ENCODE results near the gene C6orf62.
"Not testable (repeated sequence)": the region's sequence is repeated elsewhere in the genome, so short reads cannot be mapped to it uniquely, and the experiment has no call there.

Gene C6orf62

DNA sequence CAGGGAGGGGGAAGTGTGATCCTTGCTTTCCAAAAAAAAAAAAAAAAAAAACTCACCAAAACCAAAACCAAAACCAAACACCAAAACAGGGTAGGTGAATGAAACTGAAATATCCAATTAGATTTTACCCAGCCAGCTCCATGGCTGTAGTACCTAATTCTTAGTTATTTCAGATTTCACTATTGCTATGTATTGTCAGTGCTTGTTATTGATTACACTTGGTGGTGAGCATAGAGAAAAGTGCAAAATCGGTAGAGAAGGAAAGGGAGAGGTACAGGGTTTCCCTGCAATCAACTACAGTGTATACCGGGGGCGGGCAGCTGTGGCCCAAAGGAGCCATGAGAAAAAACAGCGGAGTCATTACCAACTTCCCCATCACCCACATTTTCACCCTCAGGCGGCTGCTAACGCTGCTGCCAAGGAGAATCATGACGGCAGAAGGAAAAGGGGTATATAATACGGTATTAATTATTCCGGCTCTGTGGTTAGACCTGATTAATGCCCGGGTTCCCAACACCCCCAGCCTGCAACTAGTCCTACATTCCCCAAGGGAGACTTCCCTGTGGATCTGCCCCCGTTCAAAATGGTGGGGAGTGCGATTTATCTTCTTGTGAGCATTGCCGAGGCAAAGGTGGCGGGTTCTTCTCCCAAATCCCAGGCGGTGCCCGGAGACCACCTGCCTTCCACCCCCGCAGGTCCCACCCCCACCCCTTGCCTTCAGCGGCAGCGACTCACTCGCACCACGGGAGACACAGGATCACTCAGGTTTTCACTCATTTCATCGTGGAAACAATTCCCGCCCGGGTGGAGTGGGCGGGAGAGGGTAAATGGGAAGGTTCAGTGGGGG lies at the start of gene C6orf62:
TSS of gene C6orf62 (minus strand) at position 30 of the 847 bp plus-strand sequence. CDS start 486 bp downstream, outside the sequence.
- no peaks in the 10 kb centered on the region for H3K9me3 Mint-ChIP-seq (ENCODE audit: low read depth)
- H3K4me1 Mint-ChIP-seq (ENCODE audit: low read depth) = peaks cover 55% of the 10 kb centered on the region
- H3K27me3 Mint-ChIP-seq = no peaks in the 10 kb centered on the region
- peak within 1 kb of the TSS; percentile 100 for H3K27ac Mint-ChIP-seq
- H3K4me3 Mint-ChIP-seq = peak within 1 kb of the TSS; percentile 97
- peaks cover 19% of the 10 kb centered on the region for H3K36me3 Mint-ChIP-seq

DNA sequence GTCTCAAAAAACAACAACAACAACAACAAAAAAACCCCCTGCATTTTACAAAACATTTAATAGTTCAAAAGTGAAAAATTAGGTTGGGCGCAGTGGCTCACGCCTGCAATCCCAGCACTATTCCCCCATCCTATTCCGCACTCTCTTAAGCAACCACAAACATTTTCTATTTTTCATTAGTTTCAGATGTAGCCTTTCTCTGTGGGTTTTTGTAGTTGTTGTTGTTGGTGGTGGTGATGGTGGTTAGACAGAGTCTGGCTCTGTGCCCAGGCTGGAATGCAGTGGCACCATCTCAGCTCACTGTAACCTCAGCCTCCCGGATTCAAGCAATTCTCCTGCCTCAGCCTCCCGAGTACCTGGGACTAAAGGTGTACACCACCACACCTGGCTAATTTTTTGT lies 49.4 kb upstream of the C6orf62 start:
- Mint-ChIP-seq H3K27ac (no peak overlapping the region), H3K27me3 (no peaks in the 10 kb centered on the region), H3K4me3 (no peak overlapping the region), H3K36me3 (no peaks in the 10 kb centered on the region), H3K9me3 (ENCODE audit: low read depth) (no peaks in the 10 kb centered on the region), H3K4me1 (ENCODE audit: low read depth) (peaks cover 3% of the 10 kb centered on the region)

DNA sequence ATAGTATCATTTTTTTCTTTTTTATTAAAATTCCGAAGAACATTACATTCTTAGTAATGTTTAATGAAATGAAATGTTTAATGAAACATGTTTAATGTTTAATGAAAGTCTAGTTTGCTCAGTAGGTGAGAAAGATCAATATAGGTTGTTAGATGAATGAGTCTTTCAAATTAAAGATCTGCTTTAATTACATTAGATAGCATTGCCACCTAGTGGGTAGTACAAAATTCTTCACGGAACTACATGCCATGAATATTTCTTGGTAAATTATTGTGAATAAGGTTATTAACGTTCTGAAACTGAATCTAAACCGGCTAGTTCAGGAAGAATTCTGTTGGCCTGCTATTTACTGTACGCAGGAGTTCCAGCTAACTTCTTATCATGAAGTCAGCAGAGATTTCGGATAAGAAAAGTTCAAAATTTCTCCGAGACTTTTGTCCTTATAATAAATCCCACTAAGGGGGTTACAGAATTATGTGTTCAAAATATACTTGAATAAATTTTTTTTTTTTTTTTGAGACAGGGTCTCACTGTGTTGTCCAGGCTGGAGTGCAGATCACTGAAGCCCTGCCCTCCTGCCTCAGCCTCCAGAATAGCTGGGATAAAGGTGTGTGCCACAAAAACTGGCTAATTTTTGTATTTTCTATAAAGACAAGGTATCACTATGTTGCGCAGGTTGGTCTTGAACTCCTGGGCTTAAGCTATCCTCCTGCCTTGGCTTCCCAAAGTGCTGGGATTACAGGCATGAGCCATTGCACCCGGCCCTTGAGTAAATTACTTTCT lies 47.9 kb upstream of the C6orf62 start:
- no peak overlapping the region for H3K27ac Mint-ChIP-seq
- H3K27me3 Mint-ChIP-seq = no peaks in the 10 kb centered on the region
- no peak overlapping the region for H3K4me3 Mint-ChIP-seq
- no peaks in the 10 kb centered on the region for H3K36me3 Mint-ChIP-seq
- H3K9me3 Mint-ChIP-seq (ENCODE audit: low read depth) = no peaks in the 10 kb centered on the region
- H3K4me1 Mint-ChIP-seq (ENCODE audit: low read depth) = peaks cover 3% of the 10 kb centered on the region

DNA sequence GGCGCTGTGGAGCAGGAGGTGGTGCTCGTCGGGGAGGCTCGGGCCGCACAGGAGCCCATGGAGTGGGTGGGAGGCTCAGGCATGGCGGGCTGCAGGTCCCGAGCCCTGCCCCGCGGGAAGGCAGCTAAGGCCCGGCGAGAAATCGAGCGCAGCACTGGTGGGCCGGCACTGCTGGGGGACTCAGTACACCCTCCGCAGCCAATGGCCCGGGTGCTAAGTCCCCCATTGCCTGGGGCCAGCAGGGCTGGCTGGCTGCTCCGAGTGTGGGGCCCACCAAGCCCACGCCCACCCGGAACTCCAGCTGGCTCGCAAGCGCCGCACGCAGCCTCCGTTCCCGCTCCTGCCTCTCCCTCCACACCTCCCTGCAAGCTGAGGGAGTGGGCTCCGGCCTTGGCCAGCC lies 47.0 kb upstream of the C6orf62 start:
- not testable (repeated sequence) for H3K4me1 Mint-ChIP-seq (ENCODE audit: low read depth); H3K4me3 Mint-ChIP-seq; H3K27ac Mint-ChIP-seq; H3K9me3 Mint-ChIP-seq (ENCODE audit: low read depth); H3K27me3 Mint-ChIP-seq; H3K36me3 Mint-ChIP-seq

DNA sequence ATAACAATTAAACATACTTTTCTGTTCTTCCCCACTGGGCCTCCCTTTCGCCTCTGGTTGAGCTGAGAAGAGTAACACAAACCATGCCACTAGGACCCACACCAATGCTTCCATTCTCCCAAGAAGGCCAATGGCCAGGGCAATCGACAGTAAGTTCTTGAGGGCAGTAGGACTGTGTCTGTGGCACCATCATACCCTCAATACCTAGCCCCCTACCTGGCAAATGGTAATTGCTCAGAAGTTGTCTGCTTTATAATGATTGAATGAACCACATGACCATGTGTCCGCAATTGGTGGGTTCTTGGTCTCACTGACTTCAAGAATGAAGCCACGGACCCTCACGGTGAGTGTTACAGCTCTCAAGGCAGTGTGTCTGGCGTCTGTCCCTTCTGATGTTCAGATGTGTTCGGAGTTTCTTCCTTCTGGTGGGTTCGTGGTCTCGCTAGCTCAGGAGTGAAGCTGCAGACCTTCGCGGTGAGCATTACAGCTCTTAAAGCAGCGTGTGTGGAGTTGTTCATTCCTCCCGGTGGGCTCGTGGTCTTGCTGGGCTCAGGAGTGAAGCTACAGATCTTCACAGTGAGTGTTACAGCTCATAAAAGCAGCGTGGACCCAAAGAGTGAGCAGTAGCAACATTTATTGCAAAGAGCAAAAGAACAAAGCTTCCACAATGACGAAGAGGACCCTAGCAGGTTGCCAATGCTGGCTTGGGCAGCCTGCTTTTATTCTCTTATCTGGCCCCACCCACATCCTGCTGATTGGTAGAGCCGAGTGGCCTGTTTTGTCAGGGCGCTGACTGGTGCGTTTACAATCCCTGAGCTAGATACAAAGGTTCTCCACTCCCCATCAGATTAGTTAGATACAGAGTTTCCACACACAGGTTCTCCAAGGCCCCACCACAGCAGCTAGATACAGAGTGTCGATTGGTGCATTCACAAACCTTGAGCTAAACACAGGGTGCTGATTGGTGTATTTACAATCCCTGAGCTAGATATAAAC lies 46.2 kb upstream of the C6orf62 start:
- H3K36me3 Mint-ChIP-seq; H3K4me1 Mint-ChIP-seq (ENCODE audit: low read depth); H3K27ac Mint-ChIP-seq; H3K4me3 Mint-ChIP-seq; H3K27me3 Mint-ChIP-seq; H3K9me3 Mint-ChIP-seq (ENCODE audit: low read depth): not testable (repeated sequence)

DNA sequence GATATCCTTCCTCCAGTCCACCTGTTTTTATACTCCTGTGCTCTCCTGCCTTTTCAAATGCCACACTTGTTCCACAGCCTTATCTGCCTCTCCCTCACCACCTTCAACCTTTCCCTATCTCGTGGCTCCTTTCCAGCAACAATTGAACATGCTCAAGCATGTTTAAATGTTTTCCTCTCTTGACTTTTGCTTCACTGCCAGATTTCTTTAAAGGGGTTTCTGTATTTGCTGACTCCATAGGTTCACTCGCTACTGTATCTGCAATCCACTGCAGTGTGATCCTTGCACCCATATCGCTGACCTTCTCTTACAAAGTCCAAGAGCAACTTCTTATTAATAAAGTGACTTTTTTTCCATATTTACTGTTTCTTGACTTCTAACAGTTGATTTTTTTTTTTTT lies 44.6 kb upstream of the C6orf62 start:
- Mint-ChIP-seq H3K27ac (no peak overlapping the region), H3K27me3 (no peaks in the 10 kb centered on the region), H3K4me3 (no peak overlapping the region), H3K9me3 (ENCODE audit: low read depth) (no peaks in the 10 kb centered on the region), H3K4me1 (ENCODE audit: low read depth) (peaks cover 3% of the 10 kb centered on the region), H3K36me3 (no peaks in the 10 kb centered on the region)

DNA sequence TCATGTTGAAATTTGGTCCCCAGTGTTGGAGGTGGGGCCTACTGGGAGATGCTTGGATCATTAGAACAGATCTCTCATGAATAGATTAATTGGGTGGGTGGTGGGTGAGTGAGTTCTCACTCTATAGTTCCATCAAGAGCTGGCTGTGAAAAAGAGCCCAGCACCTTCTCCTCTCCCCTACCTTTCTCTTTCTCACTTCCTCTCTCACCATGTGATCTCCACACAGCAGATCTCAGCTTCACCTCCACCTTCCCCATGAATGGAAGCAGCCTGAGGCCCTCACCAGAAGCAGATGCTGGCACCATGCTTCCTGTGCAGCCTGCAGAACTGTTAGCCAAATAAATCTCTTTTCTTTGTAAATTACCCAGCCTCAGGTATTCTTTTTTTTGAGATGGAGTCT lies 42.9 kb upstream of the C6orf62 start:
- H3K4me1 Mint-ChIP-seq (ENCODE audit: low read depth) = peaks cover 3% of the 10 kb centered on the region
- H3K36me3 Mint-ChIP-seq = no peaks in the 10 kb centered on the region
- H3K9me3 Mint-ChIP-seq (ENCODE audit: low read depth) = no peaks in the 10 kb centered on the region
- no peaks in the 10 kb centered on the region for H3K27me3 Mint-ChIP-seq
- no peak overlapping the region for H3K4me3 Mint-ChIP-seq
- H3K27ac Mint-ChIP-seq = no peak overlapping the region

DNA sequence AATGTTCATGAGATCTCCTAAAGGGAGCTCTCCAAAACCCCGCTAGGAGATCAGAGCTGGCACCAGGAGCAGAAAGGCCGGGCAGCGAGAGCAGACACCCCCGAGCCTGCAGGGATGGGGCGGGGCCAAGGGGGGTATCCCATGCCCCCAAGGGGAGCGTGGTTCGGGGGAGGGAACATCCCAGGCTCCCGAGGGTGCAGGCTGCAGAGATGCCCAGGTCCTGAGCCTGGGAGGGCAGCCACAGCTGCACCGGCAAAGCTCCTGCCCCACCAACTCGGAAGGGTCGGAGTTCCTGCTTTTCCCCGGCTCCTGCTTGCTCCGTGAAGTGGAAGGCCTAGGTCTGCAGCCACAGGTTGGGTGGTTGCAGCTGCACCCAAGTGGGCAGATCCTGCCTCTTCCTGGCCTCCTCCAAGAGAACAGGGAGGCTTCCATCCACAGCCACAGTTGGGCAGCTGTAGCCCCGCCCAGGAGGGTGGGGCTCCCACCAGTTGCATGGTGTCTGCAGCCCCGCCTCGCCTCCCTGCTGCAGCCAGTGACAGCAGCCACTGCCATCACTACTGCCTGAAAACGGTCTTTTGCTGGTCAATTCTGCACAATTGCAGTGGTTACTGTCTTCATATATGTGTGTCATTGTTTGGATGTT lies 42.4 kb upstream of the C6orf62 start:
- Mint-ChIP-seq H3K4me3 (no peak overlapping the region), H3K27ac (no peak overlapping the region), H3K27me3 (no peaks in the 10 kb centered on the region), H3K9me3 (ENCODE audit: low read depth) (no peaks in the 10 kb centered on the region), H3K36me3 (no peaks in the 10 kb centered on the region), H3K4me1 (ENCODE audit: low read depth) (peaks cover 3% of the 10 kb centered on the region)

DNA sequence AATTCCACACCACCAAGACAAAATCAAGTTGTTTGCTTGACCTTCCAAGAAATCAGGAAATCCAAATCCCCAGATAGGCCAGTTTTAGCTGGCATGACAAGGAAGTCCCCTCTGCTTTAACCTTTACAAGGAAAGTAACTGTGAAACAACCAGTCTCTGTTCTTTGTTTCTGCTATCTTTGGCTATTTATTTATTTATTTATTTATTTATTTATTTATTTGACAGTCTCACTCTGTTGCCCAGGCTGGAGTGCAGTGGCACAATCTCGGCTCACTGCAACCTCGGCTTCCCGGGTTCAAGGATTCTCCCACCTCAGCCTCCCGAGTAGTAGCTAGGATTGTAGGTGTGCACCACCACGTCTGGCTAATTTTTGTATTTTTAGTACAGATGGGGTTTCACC lies 41.3 kb upstream of the C6orf62 start:
- Mint-ChIP-seq H3K4me3 (no peak overlapping the region), H3K27me3 (no peaks in the 10 kb centered on the region), H3K27ac (no peak overlapping the region), H3K4me1 (ENCODE audit: low read depth) (peaks cover 2% of the 10 kb centered on the region), H3K36me3 (no peaks in the 10 kb centered on the region), H3K9me3 (ENCODE audit: low read depth) (no peaks in the 10 kb centered on the region)

DNA sequence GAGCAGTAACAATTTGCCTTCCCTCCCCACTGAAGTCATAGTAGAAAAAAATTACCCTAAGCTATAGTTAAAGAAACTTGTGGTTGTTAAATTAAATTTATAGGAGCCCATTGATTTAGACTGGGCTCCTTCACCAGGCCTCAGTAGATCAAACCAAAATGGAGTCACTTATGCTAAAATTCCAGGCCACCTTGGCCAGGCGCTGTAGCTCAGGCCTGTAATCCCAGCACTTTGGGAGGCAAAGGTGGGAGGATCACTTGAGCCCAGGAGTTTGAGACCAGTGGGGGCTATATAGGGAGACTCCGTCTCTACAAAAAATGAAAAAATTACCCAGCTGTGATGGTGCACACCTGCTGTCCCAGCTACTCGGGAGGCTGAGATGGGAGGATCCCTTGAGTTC lies 40.8 kb upstream of the C6orf62 start:
- Mint-ChIP-seq H3K27ac (no peak overlapping the region), H3K4me1 (ENCODE audit: low read depth) (no peaks in the 10 kb centered on the region), H3K36me3 (no peaks in the 10 kb centered on the region), H3K9me3 (ENCODE audit: low read depth) (no peaks in the 10 kb centered on the region), H3K27me3 (no peaks in the 10 kb centered on the region), H3K4me3 (no peak overlapping the region)

DNA sequence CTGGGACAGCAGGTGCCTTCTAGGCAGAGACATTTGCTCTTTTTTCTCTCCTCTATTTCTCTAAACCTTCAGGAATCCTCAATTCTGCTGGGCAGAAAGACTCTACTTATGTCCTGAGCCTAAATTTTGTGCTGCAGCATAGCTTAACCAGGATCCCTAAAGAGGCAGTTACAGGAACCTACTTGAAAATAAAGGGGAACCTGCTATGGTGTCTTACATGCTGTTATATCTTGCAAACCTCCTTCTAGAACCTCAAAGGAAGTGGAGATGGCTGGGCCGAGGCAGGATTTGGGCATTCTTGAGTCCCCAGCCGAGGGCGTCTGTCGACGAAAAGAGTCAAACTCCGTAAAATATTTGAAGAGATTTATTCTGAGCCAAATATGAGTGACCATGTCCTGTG lies 38.7 kb upstream of the C6orf62 start:
- Mint-ChIP-seq H3K27ac (no peak overlapping the region), H3K27me3 (no peaks in the 10 kb centered on the region), H3K4me1 (ENCODE audit: low read depth) (no peaks in the 10 kb centered on the region), H3K9me3 (ENCODE audit: low read depth) (peaks cover 8% of the 10 kb centered on the region), H3K4me3 (no peak overlapping the region), H3K36me3 (peaks cover 3% of the 10 kb centered on the region)

DNA sequence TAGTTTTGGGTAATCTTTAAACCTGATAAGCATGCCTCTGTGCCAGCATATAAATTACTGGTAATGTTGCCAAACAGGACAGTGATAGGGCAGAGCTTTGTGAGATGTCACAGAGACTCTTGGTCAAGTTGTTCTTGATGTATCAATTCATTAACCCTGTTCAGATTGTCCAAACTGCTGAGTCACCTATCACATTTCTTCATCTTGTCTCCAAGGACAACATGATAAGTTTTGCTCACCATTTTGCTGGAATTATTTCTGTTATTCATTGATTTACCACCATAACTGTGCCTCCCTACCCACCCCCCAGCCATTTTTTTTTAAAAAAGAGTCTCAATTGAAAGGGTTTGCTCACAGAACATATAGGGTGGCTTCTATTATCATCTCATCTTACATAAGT lies 36.3 kb upstream of the C6orf62 start:
- Mint-ChIP-seq H3K4me3 (no peak overlapping the region), H3K4me1 (ENCODE audit: low read depth) (no peaks in the 10 kb centered on the region), H3K36me3 (peaks cover 3% of the 10 kb centered on the region), H3K9me3 (ENCODE audit: low read depth) (peaks cover 8% of the 10 kb centered on the region), H3K27ac (no peak overlapping the region), H3K27me3 (no peaks in the 10 kb centered on the region)

DNA sequence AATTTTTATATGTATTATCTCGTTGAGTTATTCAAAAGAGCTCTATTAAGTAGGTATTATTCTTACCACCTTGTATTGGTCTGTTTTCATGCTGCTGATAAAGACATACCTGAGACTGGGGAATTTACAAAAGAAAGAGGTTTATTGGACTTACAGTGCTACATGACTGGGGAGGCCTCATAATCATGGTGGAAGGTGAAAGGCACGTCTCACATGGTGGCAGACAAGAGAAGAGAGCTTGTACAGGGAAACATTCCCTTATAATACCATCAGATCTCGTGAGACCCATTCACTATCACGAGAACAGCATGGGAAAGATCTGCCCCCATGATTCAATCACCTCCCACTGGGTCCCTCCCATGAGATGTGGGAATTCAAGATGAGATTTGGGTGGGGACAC lies 35.4 kb upstream of the C6orf62 start:
- H3K27ac Mint-ChIP-seq, H3K4me3 Mint-ChIP-seq, H3K36me3 Mint-ChIP-seq: not testable (repeated sequence)

DNA sequence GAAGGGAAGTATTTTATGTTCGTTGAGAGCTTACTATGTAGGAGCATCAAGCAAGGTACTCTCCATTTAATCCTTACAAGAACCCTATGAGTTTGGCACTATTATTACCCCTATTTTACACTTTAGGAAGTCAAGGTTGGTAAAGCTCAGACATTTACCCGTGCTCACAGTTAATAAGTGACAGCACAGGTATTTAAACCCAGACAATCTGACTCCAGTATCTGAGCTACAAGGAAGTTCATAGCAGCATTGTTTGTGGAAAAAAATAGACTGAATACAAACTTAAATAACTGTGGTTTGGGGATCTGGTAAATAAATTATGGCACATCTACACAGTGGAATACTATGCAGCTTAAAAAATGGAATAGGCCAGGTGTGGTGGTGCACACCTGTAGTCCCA lies 34.6 kb upstream of the C6orf62 start:
- no peaks in the 10 kb centered on the region for H3K4me1 Mint-ChIP-seq (ENCODE audit: low read depth)
- peaks cover 8% of the 10 kb centered on the region for H3K9me3 Mint-ChIP-seq (ENCODE audit: low read depth)
- H3K36me3 Mint-ChIP-seq = peaks cover 3% of the 10 kb centered on the region
- no peaks in the 10 kb centered on the region for H3K27me3 Mint-ChIP-seq
- no peak overlapping the region for H3K27ac Mint-ChIP-seq
- no peak overlapping the region for H3K4me3 Mint-ChIP-seq

More for the DNA sequence above, 35.4 kb upstream of the C6orf62 start:
- not testable (repeated sequence) for H3K4me1 Mint-ChIP-seq (ENCODE audit: low read depth); H3K27me3 Mint-ChIP-seq; H3K9me3 Mint-ChIP-seq (ENCODE audit: low read depth)
